Mammary epithelial cell (primary cell): ENCODE results near the gene RBM42.

Source experiments
- CTCF ChIP-seq, 2 donors: IDR thresholded peaks in 1 of 2; conservative IDR thresholded peaks in 1 of 2; 2 replicates each; pipeline ENCODE4 v1.5.1; 2011 to 2012; ENCODE audit warnings: inconsistent platforms in 2 of 2, low read length in 2 of 2, mild to moderate bottlenecking in 2 of 2, control low read depth in 1 of 2, low read depth in 1 of 2; ENCODE audit not compliant: insufficient read depth in 1 of 2; ENCODE audit errors: extremely low read depth in 1 of 2
- EZH2 ChIP-seq: IDR thresholded peaks from 2 replicates; pipeline ENCODE4 v1.6.1; 2012; ENCODE audit warnings: low read length, inconsistent platforms, borderline replicate concordance

DNA sequence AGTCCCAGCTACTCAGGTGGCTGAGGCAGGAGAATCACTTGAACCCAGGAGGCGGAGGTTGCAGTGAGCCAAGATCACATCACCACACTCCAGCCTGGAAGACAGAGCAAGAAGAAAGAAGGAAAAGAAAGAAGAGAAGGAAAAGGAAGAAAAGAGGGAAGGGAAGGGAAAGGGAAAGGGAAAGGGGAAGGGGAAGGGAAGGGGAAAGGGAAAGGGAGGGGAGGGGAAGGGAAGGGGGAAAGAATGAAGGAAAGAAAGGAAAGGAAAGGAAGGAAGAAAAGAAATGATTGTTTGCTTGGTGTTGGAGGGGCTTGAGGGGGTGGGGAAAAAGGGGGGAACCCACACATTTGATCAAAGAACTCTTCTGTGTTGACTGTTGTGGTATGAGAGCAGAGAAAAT is 32.9 kb upstream of the RBM42 start:
- no peak for TF ChIP-seq CTCF (conservative IDR thresholded peaks at IDR 0.05 in 1 of 2, IDR thresholded peaks at IDR 0.05 in 1 of 2; ENCODE audit: extremely low read depth in 1 of 2, insufficient read depth in 1 of 2, low read depth in 1 of 2, low read length in 2 of 2)
- TF ChIP-seq EZH2 = no peak
